CD4-positive, alpha-beta T cell treated with Interleukin-15 for 1 hour (primary cell): ENCODE data around the gene DOK4.
"Not testable (repeated sequence)": the region's sequence is repeated elsewhere in the genome, so short reads cannot be mapped to it uniquely, and the experiment has no call there.

Source experiments
- DNase-seq: peaks from one replicate; pipeline ENCODE4 v3.0.0-alpha.2; 2020

Gene DOK4

DNA sequence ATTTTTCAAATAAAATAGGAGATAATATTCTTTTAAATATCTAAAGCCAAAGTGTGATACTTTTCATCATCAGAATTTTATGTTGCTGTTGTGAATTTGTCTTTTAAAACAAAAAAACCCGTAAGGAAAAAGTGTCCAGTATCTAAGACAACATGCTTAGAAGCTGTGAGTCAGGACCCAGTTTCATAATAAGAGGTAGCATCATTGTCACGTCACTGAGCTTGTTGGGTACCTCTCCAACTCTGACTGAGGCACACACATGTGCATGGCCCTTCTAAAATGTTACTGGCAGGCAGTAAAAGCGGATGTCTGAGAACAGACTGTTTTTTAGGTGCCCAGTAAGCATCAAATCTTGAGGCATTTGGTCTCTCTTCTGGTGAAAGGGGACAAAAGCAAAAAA is 41.6 kb downstream of the DOK4 start:
- DNase-seq = no peak

DNA sequence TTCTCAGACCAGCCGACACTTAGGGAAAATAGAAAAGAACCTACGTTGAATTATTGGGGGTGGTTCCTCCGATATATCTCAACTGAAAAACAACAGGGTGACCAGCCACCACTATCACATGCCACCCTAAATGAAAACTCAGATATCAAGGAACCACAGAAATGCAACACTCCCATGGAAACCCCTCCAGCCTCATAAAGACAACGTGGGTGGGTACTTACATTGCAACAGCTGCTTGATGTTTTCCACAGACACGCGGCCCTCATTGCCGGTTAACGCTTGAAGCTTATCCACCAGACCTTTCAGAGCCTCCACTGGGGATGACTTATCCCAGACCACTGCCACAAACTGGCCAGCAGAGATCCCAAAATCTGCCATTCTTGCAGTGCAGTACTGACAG is 45.7 kb downstream of the DOK4 start:
- not testable (repeated sequence) for DNase-seq

DNA sequence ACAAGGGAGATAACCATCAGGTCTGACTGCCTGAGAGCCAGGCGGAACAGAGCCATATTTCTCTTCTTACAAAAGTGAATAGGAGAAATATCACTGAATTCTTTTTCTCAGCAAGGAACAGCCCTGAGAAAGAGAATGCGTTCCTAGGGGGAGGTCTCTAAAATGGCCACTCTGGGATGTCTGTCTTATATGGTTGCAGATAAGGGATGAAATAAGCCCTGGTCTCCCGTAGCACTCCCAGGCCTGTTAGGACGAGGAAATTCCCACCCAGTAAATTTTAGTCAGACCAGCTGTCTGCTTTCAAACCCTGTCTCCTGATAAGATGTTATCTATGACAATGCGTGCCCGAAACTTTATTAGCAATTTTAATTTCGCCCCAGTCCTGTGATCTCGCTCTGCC is 46.3 kb downstream of the DOK4 start:
- not testable (repeated sequence) for DNase-seq

DNA sequence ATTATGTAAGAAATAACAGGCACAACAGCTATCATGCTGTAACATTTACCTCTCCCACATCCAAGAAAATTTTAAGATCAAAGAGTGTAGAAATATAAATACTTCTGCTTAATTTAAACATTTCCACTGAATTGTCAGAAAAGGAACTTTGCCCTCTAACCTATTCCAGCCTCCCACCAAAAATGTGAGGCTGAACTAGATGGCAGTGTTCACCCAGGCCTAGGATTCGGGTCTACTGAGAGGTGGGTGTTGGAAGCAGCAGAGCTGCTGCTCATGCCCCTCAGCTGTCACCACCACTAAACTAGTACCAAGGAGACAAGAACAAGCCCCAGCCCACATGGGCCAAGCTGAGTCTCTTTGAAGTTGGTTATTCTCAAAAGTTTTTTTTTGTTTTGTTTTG is 50.5 kb downstream of the DOK4 start:
- DNase-seq = no peak

DNA sequence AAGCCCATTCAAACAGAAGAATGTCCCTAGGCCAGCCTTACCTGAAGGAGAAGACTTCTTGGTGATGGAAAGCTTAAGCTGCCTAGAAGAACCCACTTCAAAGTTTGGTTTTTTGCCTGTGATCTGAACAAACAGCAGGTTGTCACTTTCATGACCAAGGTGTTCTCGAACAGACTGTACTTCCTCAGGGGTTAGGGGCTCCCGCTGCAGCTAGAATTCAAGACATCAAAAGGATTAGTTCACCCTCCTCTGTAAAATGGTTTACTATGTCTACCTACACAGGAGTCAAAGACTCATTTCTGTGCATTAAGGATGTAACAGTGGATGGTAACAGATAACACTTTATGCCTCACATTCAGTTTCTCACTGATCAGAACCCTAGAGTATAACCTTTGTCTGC is 52.3 kb downstream of the DOK4 start:
- no peak for DNase-seq

DNA sequence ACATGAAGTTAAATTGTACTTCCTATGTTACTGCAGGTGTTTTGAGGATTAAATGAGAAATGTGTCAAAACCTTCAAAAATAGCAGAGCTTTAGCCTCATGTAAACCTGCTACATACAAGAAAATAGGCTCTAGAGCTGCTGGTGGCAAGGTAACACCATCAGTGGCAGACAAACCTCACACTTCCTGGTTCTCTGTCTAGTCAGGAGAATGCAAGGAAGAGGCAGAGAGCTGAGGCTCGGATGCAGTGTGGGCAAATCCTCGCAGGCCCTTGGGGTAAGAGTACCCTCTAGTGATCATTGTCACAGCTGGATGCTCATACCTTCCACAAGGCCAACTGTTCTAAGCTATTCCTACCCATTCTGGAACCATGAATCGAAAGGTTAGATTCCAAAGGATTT is 53.3 kb downstream of the DOK4 start:
- no peak for DNase-seq

DNA sequence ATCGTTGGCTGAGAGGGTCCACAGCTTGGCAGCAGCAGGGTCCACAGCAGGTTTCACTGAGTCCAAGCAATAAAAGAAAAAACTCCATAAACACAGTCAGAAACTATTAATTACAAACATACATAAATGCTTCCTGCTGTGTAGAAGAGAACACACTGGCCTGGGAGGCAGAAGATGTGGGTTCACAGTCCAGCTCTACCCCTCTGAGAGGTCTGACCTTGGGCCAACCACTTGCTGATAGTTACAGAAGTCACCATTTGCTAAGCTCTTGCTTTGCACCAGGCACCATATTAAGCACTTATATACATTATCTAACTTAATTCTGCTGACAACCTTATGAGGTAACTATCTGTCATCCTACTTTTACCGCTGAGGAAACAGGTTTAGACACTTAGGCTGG is 53.8 kb downstream of the DOK4 start:
- no peak for DNase-seq

DNA sequence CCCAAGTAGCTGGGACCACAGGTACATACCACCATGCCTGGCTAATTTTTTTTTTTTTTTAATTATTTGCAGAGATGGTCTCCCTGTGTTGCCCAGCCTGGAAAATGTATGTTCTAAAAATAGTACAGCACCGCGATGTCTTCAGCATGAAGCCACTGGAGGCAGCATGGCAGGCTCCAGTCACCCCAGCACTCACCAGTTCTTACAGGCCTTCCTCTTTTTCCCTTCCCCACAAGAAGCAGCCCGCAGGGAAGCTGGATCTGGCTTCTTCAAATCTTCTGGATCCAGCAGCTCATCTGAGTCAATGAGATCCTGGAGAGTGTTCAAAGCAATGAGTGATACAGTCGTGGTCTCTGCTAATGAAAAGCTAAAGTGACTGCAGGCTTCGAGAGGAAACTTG is 55.3 kb downstream of the DOK4 start:
- DNase-seq = no peak

DNA sequence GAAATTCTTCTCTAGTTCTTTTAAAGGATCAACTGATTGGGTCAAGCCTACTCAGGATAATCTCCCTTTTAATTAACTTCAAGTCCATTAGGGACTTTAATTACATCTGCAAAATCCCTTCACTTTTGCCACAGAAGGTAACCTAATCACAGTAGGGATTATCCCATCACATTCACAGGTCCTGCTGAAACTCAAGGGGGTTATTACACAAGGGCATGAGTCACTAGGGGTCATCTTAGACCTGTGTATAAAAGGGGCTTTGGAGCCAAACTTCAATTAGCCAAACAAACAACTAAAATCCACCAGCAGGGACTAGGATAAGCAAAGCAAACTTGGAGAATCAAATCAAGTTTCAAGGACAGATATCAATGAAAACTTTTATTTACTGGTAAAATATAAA is 58.5 kb downstream of the DOK4 start:
- DNase-seq = no peak

DNA sequence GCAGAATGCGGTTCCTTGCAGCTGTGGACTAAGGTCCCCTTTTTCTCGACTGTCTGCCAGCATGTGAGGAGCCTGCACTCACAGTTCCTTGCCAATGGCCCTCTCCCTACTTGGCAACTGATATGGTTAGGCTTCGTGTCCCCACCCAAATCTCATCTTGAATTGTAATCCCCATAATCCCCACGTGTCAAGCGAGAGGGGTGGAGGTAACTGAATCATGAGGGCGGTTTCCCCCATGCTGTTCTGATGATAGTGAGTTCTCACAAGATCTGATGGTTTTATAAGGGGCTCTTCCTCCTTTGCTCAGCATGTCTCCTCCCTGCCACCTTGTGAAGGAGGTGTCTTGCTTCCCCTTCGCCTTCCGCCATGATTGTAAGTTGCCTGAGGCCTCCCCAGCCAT is 59.0 kb downstream of the DOK4 start:
- no peak for DNase-seq

DNA sequence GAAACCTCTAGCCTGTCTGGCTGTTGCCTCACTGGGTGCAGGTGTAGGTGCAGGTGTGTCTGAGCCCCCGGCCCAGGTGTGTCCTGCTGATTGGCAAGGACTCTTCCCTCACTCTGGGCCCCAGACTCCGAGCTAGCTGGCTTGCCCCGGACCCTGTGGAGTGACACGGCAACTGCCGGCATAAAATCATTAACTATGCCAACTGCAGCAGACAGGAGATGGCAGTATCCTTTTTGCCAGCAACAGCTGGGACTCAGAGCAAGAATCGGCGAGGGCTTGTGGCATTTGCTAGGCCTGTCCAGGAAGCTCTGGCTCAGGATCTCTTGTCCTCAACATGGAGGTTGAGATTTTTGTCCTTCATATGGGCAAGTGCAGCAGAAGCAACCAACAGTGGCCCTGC is 59.9 kb downstream of the DOK4 start:
- no peak for DNase-seq

DNA sequence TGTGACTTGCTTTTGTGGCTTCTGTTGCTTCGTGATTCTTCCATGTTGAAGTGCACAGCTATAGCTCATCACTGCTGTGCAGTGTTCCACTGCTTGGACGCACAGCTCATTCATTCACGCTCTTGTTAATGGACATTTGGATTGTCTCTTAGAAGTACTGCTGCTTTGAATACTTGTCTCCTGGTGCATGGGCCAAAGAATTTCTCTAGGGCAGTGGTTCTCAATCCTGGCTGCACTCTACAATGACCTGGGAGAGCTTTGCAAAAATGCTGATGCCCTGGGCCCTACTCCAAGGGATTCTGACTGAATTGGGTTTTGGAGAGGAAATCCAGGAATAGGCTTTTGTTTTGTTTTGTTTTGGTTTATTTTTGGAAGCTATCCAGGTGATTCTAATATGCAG is 61.7 kb downstream of the DOK4 start:
- no peak for DNase-seq

DNA sequence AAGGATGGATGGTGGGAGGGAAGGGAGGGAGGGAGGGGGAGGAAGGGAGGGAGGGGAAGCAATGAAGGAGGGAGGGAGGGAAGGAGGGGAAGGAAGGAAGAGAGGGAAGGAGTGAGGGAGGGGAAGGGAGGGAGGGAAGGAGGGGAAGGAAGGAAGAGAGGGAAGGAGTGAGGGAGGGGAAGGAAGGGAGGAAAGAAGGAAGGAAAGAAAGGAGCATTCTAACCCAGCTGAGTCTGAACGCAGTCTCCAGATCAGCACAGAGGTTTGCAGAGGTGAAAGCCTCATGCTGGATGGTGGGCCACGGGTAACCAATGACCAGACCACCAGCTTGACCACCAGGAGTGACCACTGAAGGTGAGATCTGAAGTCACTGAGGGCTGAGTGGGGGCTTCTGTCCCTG is 63.1 kb downstream of the DOK4 start:
- DNase-seq = no peak

DNA sequence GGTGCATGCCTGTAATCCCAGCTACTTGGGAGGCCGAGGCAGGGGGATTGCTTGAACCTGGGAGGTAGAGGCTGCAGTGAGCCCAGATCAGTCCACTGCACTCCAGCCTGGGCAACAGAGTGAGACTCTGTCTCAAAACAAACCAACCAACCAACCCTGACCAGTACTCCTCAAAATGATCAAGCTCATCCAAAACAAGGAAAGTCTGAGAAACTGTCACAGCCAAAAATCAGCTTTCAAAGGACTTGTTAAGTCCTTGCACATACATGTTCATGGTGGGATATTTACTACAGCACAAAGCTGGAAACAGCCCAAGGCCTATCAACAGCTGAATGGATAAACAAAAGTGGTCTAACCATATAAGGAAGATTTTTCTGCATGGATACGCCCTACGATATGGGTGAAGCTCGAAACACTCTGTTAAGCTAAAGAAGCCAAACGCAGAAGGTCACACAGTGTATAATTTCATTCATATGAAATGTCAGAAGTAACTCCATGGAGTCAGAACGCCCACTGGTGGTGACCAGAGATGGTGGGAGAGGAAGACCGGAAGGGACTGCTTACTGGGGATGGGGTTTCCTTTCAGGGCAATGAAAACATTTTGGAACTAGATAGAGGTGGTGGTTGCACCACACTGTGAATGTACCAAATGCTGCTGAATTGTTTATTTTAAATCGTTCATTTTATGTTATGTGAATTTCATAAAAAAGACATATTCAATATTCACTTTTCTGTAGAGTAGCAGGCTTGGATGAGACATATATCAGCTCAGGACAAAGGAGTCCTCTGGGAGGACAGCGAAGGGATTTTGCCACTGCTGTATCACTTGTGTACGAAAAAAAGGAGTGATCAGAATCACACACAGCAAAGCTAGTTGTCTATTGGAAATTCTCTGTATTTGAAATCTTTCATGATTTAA is 64.0 kb downstream of the DOK4 start:
- DNase-seq = no peak
